NCI-H510A treated with DMSO at 0.1 percent for 48 hours (cell line): ENCODE results near the gene NPR3.
"Not testable (repeated sequence)": the region's sequence is repeated elsewhere in the genome, so short reads cannot be mapped to it uniquely, and the experiment has no call there.

Experiments
- DNase-seq: peaks from one replicate; lab custom pipeline; 2025; lab: John Stamatoyannopoulos, UW

Gene NPR3

DNA sequence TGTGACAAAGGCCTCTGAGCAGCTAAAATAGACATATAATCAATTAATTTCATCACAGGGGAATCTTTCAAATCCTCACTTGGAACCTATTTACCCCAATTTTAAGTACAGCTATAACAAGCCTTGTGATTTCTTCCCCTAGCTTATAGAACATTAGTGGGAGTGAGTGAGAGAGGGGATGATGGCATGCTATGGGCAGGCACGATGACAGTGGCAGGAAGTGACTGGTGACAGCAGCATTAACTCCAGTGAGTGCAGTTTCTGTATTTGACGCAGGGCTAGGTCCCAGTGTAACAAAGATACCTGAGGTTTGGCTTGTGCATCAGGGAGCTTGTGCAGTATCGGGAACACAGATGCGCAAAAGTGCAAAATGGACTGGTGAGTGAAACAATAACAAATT is 54.1 kb downstream of the NPR3 start:
- no peak for DNase-seq

DNA sequence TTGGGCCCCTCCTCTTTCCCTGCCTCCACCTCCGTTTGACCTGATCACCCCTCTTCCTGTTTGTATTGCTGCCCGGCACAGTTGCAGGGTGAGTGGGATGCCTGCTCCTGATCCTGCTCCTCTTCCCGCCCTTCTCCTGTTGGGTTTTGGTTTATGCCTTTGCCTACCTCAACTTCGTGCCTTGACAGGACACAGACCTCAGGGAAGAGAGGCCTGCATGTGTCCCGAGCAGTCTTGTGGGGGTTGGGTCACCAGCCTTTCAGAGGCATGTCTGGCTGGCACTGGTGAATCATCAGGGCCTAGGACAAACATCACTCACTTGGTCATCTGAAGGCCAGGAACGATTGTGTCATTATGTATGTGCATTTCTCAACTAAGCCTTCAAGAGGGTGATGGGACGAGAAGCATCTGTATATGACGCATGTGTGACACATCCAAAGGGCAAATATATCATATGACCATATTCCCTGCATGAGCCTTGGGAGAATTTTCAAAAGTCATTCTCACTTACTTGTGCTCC is 56.9 kb downstream of the NPR3 start:
- no peak for DNase-seq

DNA sequence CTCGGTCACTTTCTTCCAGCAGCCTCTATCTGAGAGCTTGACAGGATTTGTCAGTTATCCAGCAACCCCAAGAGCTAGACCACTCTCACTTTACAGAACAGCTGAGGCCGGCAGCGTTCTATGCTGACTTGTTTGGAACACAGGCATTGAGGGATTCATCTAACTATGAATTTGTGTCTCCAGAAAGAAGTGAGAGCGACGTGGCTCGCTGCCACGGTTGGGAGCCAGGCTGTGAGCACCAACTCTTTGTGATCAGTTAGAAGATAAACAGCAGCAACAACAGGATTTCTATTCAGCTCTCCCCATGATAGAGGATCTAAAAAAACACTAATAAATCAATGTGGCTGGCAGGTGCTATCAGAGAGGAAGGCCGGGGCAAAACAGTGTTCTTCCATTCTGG is 58.6 kb downstream of the NPR3 start:
- DNase-seq, result no peak

DNA sequence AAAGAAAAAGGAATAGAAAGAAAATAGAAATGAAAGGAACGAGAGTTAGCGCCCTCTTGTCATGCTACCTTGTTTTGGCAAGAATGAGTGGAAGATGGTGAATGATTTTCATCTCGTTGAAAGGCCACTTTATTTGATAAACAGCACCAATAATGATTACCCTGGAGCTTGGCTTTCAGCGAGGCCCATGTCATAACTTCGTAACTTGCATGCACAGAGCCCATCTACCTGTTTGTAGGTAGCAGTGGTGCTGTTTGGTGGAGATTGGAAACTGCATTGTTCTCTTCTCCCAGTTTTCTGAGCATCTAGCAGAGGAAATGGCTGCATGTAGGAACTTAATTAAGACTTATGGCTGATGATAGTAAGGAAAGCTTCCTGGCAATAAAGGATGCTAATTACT is 59.3 kb downstream of the NPR3 start:
- DNase-seq, result no peak

DNA sequence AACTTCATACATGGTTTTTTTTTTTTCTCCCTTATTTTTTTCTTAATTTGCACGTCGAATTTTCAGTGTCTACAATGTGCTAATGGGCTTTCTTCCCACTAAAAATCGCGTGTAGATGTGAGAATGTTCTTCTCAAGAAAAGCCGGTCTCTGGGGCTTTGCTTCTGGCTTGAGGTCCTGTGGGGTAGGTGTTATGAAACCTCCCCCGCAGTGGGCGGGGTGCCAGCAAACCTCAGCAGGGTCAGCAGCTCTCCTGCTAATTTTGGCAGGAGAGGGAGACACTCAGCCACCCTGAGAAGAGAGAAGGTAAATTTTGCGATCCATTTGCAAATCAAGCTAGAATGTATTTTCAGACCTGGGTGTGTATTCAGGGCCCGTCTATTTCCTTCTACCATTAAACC is 59.9 kb downstream of the NPR3 start:
- no peak for DNase-seq

DNA sequence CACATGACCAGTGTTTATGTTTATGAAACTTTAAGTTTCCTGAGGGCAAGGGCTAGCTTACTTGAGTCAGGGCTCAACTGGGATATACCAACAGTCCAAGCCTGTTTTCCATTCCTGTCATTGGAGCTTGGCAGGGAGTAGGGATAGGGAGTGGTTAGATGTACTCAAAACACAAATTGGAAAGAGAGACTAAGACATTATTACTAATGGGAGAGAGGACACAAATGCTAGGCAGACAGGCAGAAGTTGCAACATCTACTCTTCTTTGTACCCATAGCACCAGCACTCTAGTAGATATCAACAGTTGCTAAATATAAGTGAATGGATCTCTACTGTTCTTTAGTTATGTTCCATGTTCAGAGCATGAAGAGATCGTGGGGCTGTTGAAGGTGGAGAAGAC is 62.8 kb downstream of the NPR3 start:
- no peak for DNase-seq

DNA sequence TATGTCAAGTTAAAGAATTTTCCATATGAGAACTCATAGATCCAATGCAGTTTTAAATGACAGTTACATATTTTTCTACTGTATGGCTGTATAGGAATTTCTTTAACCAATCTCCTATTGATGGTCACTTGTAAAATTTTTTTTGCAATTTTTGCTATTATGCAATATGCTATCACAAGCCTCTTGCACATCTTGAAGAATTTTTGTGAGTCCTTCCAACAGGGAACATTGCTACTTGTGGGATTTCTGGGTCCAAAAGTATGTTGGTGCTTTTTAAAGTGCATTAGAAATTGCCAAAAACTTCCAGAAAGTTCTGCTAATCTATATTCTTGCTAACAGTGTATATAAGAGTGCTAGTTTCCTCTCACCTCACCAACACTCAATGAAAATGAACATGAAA is 65.1 kb downstream of the NPR3 start:
- no peak for DNase-seq

DNA sequence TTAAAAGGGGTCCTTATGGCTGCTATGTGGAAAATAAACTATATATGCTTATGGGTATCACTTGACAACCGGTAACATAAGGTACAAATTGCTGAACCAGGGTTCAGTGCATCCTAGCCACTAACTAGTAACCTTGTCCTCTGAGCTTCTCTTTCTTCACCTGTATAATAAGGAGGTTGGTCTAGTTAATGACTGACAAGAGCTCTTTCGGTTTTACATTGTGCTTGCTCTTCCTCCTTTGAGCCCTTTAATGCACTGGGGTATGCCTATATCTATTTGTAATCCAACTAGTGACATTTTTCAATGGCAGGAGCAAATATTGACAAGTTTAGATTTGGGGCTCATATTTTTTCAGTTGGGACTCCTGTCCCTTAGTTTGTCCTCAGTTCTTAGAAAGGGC is 66.1 kb downstream of the NPR3 start:
- no peak for DNase-seq

DNA sequence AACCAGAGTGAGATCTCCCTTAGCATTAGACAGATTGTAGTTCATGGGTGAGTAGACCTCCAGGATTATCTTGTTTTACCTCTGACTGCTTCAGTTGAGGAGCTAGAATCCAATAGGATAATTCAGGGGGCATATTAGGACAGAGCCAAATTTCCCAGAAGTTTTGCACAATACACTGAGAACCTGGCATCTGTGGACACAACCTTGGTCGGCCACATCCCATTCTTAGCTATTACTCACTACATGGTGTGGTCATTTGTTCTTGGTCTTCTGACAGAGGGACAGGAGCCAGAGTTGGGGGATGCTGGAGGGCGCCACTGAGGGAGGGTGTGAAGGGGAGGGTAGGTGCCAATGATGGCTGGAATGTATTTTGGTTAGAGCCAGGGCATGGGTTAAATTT is 66.6 kb downstream of the NPR3 start:
- no peak for DNase-seq

DNA sequence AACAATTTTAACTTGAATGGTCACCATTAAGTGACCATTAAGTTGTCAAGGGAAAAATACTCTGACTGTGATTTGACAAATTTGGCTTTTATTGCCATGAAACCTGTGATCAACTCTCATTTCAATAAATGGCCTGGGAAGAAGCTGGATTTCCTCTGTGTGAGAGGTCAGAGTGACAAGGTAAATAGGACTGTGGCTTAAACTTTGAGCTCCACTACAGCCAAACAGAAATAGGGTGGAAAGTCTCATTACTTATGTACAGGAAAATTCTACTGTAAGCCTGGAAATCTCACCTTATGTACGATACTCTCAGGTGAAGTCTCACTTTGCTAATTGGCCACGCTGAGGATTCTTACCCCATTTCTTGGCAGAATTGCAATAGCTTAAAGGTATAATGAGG is 67.3 kb downstream of the NPR3 start:
- no peak for DNase-seq

DNA sequence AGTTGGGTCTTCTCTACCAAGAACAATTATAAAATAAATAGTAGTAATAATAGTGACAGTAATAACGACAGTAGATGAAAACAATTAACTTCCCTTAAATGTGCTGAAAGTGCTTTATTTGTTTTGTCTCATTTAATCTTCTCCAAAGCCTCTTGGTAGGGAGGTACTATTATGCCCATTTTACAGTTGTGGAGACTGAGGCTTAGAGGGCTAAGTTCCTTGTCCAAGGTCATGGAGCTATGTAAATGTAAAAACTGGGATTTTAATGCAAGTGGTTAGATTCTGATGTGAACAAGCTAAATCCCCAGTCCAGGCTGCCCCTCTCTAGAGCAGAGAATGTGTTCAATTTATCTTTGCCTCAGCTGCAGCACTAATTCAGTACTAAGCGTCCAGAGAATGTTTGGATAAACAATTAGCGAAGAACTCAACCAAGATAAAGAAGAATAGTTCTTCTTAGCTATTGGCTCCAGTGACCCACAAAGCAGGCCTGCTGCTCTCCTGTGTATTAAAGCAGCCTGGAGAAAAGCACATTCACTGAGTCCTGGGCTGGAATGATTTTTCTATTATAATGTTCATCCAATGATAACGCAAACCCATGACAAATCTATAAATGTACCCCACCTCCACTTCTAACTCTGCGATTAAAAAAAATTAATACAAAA is 68.8 kb downstream of the NPR3 start:
- no peak for DNase-seq

DNA sequence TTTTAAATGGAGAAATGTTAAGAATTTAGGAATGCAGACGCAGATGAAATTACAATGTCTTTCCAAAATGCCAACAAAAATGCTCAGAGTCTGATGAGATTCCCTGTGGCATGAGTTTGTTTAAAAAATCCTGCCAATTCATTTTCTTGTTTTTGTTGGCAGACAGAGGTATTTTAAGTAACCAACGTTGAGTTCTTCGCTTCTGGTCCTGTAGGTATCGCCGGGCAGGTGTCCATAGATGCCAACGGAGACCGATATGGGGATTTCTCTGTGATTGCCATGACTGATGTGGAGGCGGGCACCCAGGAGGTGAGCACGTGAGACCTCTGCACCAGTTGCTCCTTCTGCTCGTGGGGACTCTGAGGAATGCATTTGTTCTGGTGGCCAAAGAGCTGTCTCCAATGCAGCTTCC is 69.4 kb downstream of the NPR3 start:
- no peak for DNase-seq

DNA sequence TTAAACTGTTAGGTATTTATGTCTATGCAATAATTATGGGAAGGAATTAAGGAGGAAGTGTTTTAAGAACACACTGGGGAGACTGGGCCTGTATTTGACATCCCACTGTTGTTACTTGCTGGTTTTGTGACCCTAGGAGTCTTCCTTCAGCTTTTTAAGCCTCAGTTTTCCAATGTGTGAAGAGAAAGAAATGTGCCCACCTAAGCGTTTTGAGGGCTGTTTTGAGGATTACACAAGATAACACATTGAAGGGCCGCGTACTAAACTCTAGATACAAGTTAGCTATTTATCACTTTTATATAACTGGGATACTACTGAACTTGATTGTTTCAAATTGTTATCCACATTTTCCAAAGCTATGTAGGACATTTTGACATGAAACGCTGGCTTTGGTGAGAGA is 72.5 kb downstream of the NPR3 start:
- no peak for DNase-seq

DNA sequence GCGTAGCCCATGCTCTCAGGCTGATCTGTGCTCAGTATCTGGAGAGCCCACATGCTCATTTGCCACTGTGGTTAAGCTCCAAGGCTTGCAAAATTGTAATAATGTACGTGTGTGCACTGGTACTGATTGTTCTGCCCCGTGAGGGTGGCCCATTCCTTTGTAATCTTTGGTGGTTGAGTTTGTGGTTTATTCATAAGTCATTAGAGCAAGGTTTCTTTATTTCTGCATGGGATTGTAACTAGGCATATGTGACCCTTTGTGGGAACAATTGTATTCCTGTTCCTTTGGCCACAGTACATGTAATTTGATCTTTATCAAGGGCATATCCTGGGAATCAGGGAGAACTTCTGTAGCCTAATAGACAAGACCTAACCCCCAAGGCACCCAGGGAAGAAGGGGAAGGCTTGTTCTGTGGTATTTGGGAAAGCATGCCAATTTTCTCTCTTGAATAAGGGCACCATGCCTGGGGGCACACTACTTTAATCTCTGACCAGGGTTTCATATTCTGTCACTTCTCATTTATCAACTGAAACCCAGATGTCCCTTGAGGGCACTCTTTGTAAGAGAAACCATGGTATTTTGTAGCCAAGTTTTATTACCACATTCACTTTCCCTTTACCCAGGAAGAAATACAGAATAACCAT is 74.6 kb downstream of the NPR3 start:
- no peak for DNase-seq

DNA sequence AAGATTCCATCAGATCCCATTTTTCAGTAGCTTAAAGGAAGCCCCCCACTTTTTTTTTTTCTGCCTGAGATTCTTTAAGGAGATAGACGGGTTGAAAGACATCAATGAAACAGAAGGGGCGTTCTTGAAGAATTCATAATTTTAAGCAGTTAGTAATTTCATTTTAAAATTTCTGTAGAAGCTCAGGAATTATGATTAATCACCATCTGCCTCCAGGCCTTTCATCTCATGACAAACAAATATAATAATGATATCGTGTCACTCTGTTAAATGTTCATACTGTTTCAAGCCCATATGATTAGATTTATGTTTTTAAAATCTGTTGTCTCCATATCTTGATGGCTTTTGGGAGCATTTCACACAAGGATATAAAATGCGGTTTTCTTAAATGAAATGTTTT is 75.2 kb downstream of the NPR3 start:
- DNase-seq, result no peak

DNA sequence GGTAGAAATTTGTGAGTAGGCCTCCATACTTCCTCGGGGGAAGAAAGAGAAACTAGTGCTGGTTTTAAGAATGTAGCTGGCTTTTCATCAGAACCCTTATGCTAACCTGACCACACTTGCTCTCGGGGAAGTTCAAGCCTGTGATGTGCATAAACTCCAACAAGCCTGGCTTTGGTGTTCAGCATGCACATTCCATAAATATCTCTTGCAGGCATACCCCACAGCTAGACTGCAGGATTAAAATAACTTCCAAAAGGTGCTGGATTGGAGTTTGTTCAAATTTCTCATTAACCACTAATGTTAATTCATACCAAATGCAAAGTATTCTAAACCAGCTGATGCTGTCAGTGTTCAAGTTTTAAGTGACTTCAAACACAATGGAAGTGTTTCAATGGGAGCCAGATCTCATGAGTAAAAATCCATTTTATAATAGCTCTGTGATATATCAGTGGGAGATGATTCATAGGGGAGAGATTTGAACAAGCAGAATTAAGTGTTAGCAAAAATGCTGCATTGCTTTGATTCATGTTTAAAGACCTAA is 79.4 kb downstream of the NPR3 start:
- DNase-seq, result no peak

DNA sequence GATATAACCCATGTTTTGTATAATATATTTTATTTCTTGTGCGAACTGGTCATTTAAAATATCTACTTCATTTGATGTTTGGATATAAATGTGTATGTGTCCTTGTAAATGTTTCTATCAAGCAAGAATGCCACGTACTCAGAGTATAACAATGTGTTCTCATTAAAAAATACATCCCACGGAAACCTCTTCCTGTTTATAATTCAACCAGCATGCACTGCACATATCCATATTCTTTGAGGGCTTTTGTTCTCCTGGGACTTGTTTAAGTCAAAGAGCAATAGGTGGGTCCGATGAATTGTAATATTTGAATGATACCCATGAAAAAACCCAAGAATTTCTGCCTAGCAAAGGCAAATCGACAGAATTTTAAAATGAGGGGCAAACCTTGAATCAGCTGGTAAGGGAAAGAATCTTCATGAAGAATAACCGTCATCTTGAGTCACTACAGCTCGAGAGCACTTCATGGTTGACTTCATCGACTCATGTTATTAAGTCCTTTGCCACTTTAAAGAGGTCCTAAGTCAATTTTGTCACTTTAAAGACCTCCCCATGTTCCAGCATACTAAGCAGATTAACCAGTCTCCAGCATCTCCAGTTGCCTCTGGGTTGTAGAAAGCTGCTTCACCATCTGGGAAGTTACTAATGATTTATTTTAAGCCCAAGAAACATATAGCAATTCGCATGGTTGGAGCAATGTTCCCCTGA is 80.6 kb downstream of the NPR3 start:
- no peak for DNase-seq

DNA sequence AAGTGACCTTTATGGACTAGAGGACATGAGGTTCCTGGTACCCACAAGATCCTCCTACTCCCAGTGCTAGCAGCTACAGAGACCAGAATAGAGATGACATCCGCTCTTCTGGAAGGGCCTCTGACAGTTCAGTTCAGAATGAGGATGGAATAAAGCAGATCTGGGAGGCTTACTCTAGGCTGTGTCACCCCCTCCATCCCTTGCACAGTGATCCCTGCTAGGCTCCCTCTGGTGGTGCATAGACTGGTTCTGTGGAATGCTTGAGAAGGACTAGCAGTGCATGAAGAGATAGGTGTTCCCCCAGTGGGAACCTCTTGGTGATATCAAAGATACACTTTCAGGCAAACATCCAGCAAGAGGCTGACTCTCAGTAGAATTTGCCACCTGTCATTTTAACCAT is 83.0 kb downstream of the NPR3 start:
- DNase-seq, result no peak

DNA sequence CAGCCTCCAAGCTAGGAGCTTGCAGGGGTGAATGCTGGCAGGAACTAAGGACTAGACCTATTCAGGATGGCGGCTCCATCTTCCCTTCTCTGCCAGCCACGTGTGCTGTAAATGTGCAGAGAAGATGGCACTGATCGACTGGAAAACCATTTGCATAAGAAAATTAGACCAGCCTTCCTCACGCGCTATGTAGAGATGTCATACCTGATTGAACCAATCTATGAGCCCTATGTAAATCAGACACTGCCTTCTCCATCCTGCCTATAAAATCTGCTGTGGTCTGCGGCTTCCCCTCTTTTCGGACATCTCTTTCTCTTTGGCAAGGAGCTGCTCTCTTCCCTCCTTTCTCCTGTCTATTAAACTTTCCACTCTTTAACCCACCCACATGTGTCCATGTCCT is 91.6 kb downstream of the NPR3 start:
- no peak for DNase-seq

DNA sequence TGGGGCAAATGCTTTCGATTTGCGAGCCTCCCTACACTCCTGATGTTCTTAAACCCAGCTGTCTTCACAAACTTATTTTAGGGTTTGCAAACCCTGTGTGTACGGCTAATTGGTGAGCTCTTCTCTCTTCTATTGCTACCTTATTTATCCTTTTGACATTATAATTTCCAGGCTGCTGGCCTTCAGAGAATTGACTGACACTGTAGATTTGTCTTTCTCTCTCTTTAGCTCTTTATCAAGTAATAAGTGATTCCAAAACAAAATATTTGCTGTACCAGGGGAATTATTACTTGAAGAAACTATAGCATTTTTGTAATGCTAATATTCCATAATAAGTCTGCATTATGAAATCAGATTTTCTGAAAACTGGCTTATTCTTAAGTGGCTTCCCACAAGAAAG is 92.5 kb downstream of the NPR3 start:
- DNase-seq, result no peak

DNA sequence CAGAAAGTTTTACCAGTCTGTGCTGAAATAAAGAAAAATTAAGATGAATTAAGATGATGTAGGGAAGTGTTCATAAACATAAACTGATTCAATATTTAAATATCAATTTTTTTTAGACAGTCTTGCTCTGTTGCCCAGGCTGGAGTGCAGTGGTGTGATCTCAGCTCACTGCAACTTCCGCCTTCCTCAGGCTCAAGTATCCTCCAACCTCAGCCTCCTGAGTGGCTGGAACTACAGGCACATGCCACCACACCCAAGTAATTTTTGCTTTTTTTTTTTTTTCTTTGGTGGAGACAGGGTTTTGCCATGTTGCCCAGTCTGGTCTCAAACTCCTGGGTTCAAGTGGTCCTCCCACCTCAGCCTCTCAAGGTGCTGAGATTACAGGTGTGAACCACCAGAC is 94.3 kb downstream of the NPR3 start:
- not testable (repeated sequence) for DNase-seq

DNA sequence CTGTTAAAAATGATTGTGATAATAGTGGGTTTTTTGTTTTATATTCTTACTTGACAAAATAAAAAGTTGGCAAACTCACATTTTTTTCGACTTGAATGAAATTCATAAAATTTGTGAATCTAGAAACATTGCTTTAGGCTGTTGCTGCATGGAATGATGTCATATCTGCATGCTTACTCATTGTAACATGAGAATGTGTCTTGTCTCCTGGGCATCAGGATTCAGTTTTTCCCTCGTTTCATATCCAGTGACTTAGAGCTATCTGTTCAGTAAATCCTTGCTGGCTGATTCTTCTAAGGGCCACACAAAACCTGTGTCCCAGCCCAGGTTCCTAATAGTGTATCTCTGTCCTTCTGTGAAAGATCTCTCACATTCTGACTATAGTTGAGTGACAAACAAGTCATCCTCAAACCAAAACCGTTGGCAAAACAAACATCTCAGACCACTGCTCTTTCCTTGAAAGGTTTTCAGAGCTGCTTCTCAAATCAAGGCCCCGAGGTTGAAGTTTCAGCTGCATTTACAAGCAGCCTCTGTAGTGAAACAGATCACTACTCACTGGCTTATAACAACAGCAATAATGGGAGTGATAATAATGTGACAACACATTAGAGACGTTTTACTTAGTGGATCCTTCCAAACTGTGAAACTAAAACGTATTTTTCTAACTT is 95.0 kb downstream of the NPR3 start:
- DNase-seq, result no peak

DNA sequence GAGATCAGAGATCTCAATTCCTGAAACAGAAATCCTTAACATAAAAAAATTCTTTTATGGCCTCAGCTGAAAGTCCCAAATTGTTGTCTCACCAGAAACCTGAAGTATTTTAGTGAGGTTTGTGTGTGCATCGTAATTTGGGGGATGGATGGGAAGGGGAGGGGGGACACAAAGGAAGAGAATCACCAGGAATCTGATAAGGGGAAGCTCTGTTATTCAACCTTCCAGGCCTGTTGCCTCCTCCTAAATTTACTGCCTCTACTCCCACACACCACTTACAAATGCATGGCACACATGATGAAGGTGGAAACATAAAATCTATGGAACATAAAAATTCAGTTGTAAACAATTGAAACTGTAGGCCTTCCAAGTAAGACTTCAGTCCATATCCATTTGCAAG is 97.7 kb downstream of the NPR3 start:
- DNase-seq, result no peak
